ENCODE results near the gene GATA2. TPM values are rescaled to one million over a fixed set of nuclear protein-coding genes. Genes with fewer than 3 reads are reported as not detected.

The GATA2 gene
- total RNA-seq, 4 donors from 2014 or later: 8.1 to 24.7 (median 15.9) TPM

DNA sequence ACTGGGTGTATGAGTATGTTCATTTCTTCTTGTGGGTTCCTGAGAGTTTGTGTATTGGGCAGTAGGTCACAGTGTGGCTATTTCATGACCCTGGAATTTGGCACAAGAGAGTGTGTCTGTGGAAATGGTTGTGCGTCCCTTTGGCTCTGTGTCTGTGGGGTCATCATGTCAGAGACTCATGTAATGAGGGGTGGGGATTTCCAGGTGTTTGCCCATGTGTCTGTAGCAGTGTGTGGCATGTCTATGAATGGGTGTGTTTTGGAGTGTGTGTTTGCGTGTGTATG lies 1.3 kb upstream of the GATA2 start:
- Histone ChIP-seq H3K36me3 (no peaks in the 10 kb centered on the region), H3K4me1 (peaks cover 0 to 61% (median 36%) of the 10 kb centered on the region in 4 donors), H3K27me3 (peaks cover 10 to 97% of the 10 kb centered on the region in 2 donors), H3K4me3 (no peak overlapping the region), H3K27ac (no peak overlapping the region), H3K9me3 (no peaks in the 10 kb centered on the region)
- TF ChIP-seq EP300 (IDR thresholded peaks at IDR 0.05) (no peak), POLR2A (IDR thresholded peaks at IDR 0.05) (no peak)
- TF ChIP-seq, protein P1, sequence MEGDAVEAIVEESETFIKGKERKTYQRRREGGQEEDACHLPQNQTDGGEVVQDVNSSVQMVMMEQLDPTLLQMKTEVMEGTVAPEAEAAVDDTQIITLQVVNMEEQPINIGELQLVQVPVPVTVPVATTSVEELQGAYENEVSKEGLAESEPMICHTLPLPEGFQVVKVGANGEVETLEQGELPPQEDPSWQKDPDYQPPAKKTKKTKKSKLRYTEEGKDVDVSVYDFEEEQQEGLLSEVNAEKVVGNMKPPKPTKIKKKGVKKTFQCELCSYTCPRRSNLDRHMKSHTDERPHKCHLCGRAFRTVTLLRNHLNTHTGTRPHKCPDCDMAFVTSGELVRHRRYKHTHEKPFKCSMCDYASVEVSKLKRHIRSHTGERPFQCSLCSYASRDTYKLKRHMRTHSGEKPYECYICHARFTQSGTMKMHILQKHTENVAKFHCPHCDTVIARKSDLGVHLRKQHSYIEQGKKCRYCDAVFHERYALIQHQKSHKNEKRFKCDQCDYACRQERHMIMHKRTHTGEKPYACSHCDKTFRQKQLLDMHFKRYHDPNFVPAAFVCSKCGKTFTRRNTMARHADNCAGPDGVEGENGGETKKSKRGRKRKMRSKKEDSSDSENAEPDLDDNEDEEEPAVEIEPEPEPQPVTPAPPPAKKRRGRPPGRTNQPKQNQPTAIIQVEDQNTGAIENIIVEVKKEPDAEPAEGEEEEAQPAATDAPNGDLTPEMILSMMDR (IDR thresholded peaks at IDR 0.05): no peak
- WGBS, 2 donors: 68 to 70% methylated on average over 2 of the region's 2 CpGs
- no peak for DNase-seq (ENCODE audit: low spot score in 2 of 2)

- Histone ChIP-seq H3K27me3 (peaks cover 11 to 97% of the 10 kb centered on the region in 2 donors), H3K36me3 (no peaks in the 10 kb centered on the region), H3K4me3 (no peak overlapping the region), H3K4me1 (peaks cover 0 to 66% (median 41%) of the 10 kb centered on the region in 4 donors), H3K27ac (no peak overlapping the region), H3K9me3 (no peaks in the 10 kb centered on the region)
- TF ChIP-seq EP300 (IDR thresholded peaks at IDR 0.05): no peak
- TF ChIP-seq, protein P1 (IDR thresholded peaks at IDR 0.05): no peak
- TF ChIP-seq POLR2A (IDR thresholded peaks at IDR 0.05): no peak
- WGBS, 2 donors: 24 to 41% methylated on average over 2 to 12 of the region's 13 CpGs
- no peak for DNase-seq (ENCODE audit: low spot score in 2 of 2)
These were observed 767 bp upstream of the GATA2 start for GRCh38 chr3:128493570-128494366.

DNA sequence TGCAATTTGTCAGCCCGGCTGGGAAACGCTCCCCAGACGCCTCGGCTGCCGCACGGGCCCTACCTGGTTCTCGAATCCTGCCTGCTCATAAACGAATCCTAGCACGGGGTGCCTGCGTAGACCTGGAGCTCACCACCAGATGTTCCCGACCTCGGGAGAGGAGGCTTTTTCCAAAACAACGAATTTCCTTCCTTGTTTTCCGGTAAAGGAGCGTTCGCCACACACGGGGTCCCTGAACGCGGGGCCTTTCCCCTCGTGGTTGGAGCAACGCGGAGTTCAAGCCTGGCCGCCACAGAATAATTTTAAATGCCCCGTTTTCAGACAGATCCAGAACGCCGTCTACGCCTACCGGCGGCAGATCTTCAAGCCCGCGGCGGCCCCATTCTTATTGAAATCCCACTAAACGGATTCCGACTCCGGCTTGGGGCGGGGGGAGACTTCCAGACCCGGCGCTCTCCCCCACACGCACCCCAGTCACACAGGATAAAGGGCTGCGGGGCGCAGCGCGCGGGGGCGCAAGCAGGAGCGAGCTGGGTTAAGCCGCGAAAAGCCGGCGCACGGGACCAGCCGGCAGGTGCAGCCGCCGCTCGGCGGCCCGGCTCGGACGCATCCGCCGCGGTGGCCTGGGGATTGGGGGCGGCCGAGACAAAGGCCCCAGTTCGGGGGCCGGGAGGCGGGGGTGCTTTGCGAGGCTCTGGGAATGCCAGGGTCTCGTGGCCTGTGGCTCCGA lies 895 bp downstream of the GATA2 start:
- Histone ChIP-seq H3K36me3 (no peaks in the 10 kb centered on the region), H3K9me3 (no peaks in the 10 kb centered on the region), H3K4me1 (peaks cover 0 to 73% (median 51%) of the 10 kb centered on the region in 4 donors), H3K27ac (no peak overlapping the region), H3K27me3 (peaks cover 8 to 98% of the 10 kb centered on the region in 2 donors), H3K4me3 (peak overlapping the region in 1 of 4 donors; percentile 1)
- TF ChIP-seq POLR2A (IDR thresholded peaks at IDR 0.05) (no peak), EP300 (IDR thresholded peaks at IDR 0.05) (peak in 1 of 2 donors; percentile 74)
- 15 to 31% methylated on average over 27 to 39 of the region's 70 CpGs for WGBS, 2 donors
- DNase-seq (ENCODE audit: low spot score in 2 of 2): no peak

DNA sequence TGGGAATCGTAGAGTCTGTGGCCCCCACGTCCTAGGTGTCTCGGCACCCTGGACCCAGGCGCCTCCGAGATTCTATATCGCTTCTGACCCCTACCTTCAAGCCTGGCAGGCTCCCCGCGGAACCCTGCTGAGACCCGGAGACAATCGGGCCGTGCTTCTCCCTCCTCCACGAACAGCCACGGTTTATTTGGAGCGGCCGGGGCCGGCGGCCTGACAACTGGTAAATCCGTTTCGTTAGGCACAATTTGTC lies 1.4 kb downstream of the GATA2 start:
- no peak for DNase-seq (ENCODE audit: low spot score in 2 of 2)
- H3K27ac ChIP-seq: no peak overlapping the region
- H3K4me3 ChIP-seq: peak overlapping the region in 1 of 4 donors; percentile 1
- no peak for TF ChIP-seq POLR2A (IDR thresholded peaks at IDR 0.05)
- TF ChIP-seq, protein P1 (IDR thresholded peaks at IDR 0.05): no peak
- TF ChIP-seq EP300 (IDR thresholded peaks at IDR 0.05): no peak
- peaks cover 8 to 98% of the 10 kb centered on the region in 2 donors for H3K27me3 ChIP-seq
- H3K9me3 ChIP-seq: no peaks in the 10 kb centered on the region
- no peaks in the 10 kb centered on the region for H3K36me3 ChIP-seq
- peaks cover 0 to 73% (median 52%) of the 10 kb centered on the region in 4 donors for H3K4me1 ChIP-seq
- WGBS, 2 donors: 6 to 19% methylated on average over 6 to 19 of the region's 19 CpGs

- Histone ChIP-seq H3K27ac (no peak overlapping the region), H3K27me3 (peaks cover 8 to 100% of the 10 kb centered on the region in 2 donors), H3K4me3 (peak overlapping the region in 1 of 4 donors; percentile 54), H3K36me3 (no peaks in the 10 kb centered on the region), H3K4me1 (peaks cover 0 to 74% (median 53%) of the 10 kb centered on the region in 4 donors), H3K9me3 (no peaks in the 10 kb centered on the region)
- 10 to 11% methylated on average over 23 of the region's 23 CpGs for WGBS, 2 donors
- DNase-seq (ENCODE audit: low spot score in 2 of 2): no peak
- no peak for TF ChIP-seq POLR2A (IDR thresholded peaks at IDR 0.05)
- TF ChIP-seq EP300 (IDR thresholded peaks at IDR 0.05): no peak
- TF ChIP-seq, protein P1 (IDR thresholded peaks at IDR 0.05): no peak
These were observed 1.9 kb downstream of the GATA2 start for GRCh38 chr3:128490915-128491690.

Measured in tibial nerve (tissue), 4 donors.